CD4-positive, alpha-beta T cell (primary cell): Measurements from ENCODE around the gene PSMC4. TPM values are rescaled to one million over a fixed set of nuclear protein-coding genes. Genes with fewer than 3 reads are reported as not detected.
A peak's percentile ranks its signal among the peaks of the same experiment; 100 is the strongest.

Experiments
- ATAC-seq: fragments of 200-7000 bp; cut with Tn5 transposase; one replicate; pipeline ENCODE4 v1.10.0; 2022; ENCODE audit warnings: mild to moderate bottlenecking; ENCODE audit not compliant: poor library complexity
- CTCF ChIA-PET: fragments of 350-600 bp; sonication (Branson Sonifier 250); formaldehyde crosslinking; loops from one replicate; lab custom pipeline; 2021; ENCODE audit warnings: antibody characterized with exemption, inconsistent platforms; lab: Charles Lee
- POLR2A ChIA-PET: fragments of 350-600 bp; sonication (Branson Sonifier 250); formaldehyde crosslinking; loops from one replicate; lab custom pipeline; 2021; ENCODE audit warnings: antibody characterized with exemption, inconsistent platforms; lab: Charles Lee
- DNase-seq, 14 experiments: peaks; one replicate each; pipeline ENCODE4 v3.0.0-alpha.2; 2013 to 2020; ENCODE audit warnings: mixed read lengths in 2 of 14
- H3K27ac ChIP-seq, 2 donors: one replicate each; pipeline versions ENCODE4 v1.5.1 to v1.7.0; 2013; ENCODE audit warnings: low read length in 2 of 2, low read depth in 1 of 2, mild to moderate bottlenecking in 1 of 2
- H3K27me3 ChIP-seq, 2 experiments: 1 replicate in 1 of 2; 2 replicates in 1 of 2; pipeline versions ENCODE4 v1.6.1 to v1.7.0; 2013; ENCODE audit warnings: low read length in 2 of 2, control low read depth in 1 of 2, mild to moderate bottlenecking in 1 of 2, moderate library complexity in 1 of 2; ENCODE audit not compliant: insufficient read depth in 2 of 2, control insufficient read depth in 1 of 2
- H3K36me3 ChIP-seq: one replicate; pipeline ENCODE4 v1.6.1; 2013; ENCODE audit warnings: low read length, control low read depth; ENCODE audit not compliant: insufficient read depth
- H3K4me1 ChIP-seq: one replicate; pipeline ENCODE4 v1.6.1; 2013; ENCODE audit warnings: low read length, control low read depth; ENCODE audit not compliant: insufficient read depth
- H3K4me3 ChIP-seq: one replicate; pipeline ENCODE4 v1.5.1; 2013; ENCODE audit warnings: mild to moderate bottlenecking, low read length, moderate library complexity
- H3K9me3 ChIP-seq, 2 experiments: 1 replicate in 1 of 2; 2 replicates in 1 of 2; pipeline versions ENCODE4 v1.6.1 to v1.7.0; 2013; ENCODE audit warnings: low read length in 2 of 2, mild to moderate bottlenecking in 2 of 2, control low read depth in 1 of 2, moderate library complexity in 1 of 2; ENCODE audit not compliant: control insufficient read depth in 1 of 2, insufficient read depth in 1 of 2
- H3K27ac Mint-ChIP-seq: one replicate; pipeline ENCODE4 v1.8.0; 2020; ENCODE audit warnings: mixed read lengths
- H3K27me3 Mint-ChIP-seq: one replicate; pipeline ENCODE4 v1.8.0; 2021; ENCODE audit warnings: mixed read lengths
- H3K36me3 Mint-ChIP-seq: one replicate; pipeline ENCODE4 v1.8.0; 2021; ENCODE audit warnings: low read depth, mixed read lengths
- H3K4me1 Mint-ChIP-seq: one replicate; pipeline ENCODE4 v1.8.0; 2021; ENCODE audit warnings: low read depth, mixed read lengths
- H3K4me3 Mint-ChIP-seq: one replicate; pipeline ENCODE4 v1.8.0; 2020; ENCODE audit warnings: mild to moderate bottlenecking, mixed read lengths
- H3K9me3 Mint-ChIP-seq: one replicate; pipeline ENCODE4 v1.8.0; 2020; ENCODE audit warnings: mixed read lengths
- CTCF ChIP-seq: fragments of 200-600 bp; IDR thresholded peaks from one replicate; pipeline ENCODE4 v1.8.0; 2022; ENCODE audit warnings: antibody characterized with exemption, mild to moderate bottlenecking
- intact Hi-C, 2 experiments: fragments of 100-400 bp; cut with DNase I in 1 of 2; cut with micrococcal nuclease in 1 of 2; formaldehyde crosslinking; loops; one replicate each; pipeline versions ENCODE4 v1.15.1 to v1.9.0; 2023 to 2025; cut with DNase I, micrococcal nuclease
- total RNA-seq, 174 experiments: library from RNA in 2 of 174; stranded (reverse) in 2 of 174; gene quantifications; one replicate each; pipeline ENCODE4 v1.2.3 and lab custom pipeline; 2021 to 2026

The PSMC4 gene
- total RNA-seq, 2 experiments from 2014 or later, result 61.3 to 67.4 TPM

- Mint-ChIP-seq H3K36me3 (peaks cover 42% of the 10 kb centered on the region), H3K4me3 (no peak overlapping the region), H3K27ac (peak overlapping the region; percentile 27), H3K9me3 (no peaks in the 10 kb centered on the region), H3K4me1 (peaks cover 46% of the 10 kb centered on the region), H3K27me3 (no peaks in the 10 kb centered on the region)
- DNase-seq (no peak), ATAC-seq (no peak)
- H3K4me3 ChIP-seq, result no peak overlapping the region
- H3K27ac ChIP-seq, result no peak overlapping the region
- ChIA-PET POLR2A (interaction anchor here (0.9 to 1.7 kb wide), 3 partner anchors 9 to 43 kb away, joined by 3 to 6 read pairs (median 4); partner anchors contain the start of gene PSMC4), CTCF (interaction anchor here (2.6 kb wide), 1 partner anchor 43 kb away, joined by 10 read pairs; the partner anchor contains the start of gene PSMC4)
- H3K4me1 ChIP-seq, result peaks cover 11% of the 10 kb centered on the region
- intact Hi-C loops, result no loop called here
- H3K9me3 ChIP-seq, result no peaks in the 10 kb centered on the region
- TF ChIP-seq CTCF, result no peak
- H3K27me3 ChIP-seq, result no peaks in the 10 kb centered on the region
- H3K36me3 ChIP-seq, result peaks cover 2% of the 10 kb centered on the region
These were observed 43.2 kb upstream of the PSMC4 start for GRCh38 chr19:39927524-39928356.

GRCh38 chr19:39928357-39928725 lies 42.6 kb upstream of the PSMC4 start:
- peak overlapping the region; percentile 27 for H3K27ac Mint-ChIP-seq
- no peak for ATAC-seq
- Histone ChIP-seq H3K27me3 (no peaks in the 10 kb centered on the region), H3K4me1 (peaks cover 11% of the 10 kb centered on the region), H3K27ac (no peak overlapping the region), H3K9me3 (no peaks in the 10 kb centered on the region), H3K36me3 (peaks cover 2% of the 10 kb centered on the region), H3K4me3 (no peak overlapping the region)
- no peaks in the 10 kb centered on the region for H3K9me3 Mint-ChIP-seq
- DNase-seq, result no peak
- intact Hi-C loops, result no loop called here
- H3K27me3 Mint-ChIP-seq, result no peaks in the 10 kb centered on the region
- H3K4me1 Mint-ChIP-seq, result peaks cover 46% of the 10 kb centered on the region
- peaks cover 38% of the 10 kb centered on the region for H3K36me3 Mint-ChIP-seq
- TF ChIP-seq CTCF, result no peak
- no peak overlapping the region for H3K4me3 Mint-ChIP-seq
- POLR2A ChIA-PET, result interaction anchor here (0.9 to 1.7 kb wide), 3 partner anchors 9 to 42 kb away, joined by 3 to 6 read pairs (median 4); partner anchors contain the start of gene PSMC4
- CTCF ChIA-PET, result interaction anchor here (2.6 kb wide), 1 partner anchor 42 kb away, joined by 10 read pairs; the partner anchor contains the start of gene PSMC4

- Mint-ChIP-seq H3K27ac (no peak overlapping the region), H3K27me3 (no peaks in the 10 kb centered on the region), H3K9me3 (no peaks in the 10 kb centered on the region), H3K36me3 (peaks cover 31% of the 10 kb centered on the region), H3K4me1 (peaks cover 59% of the 10 kb centered on the region), H3K4me3 (no peak overlapping the region)
- H3K4me1 ChIP-seq, result peaks cover 21% of the 10 kb centered on the region
- no peak overlapping the region for H3K4me3 ChIP-seq
- TF ChIP-seq CTCF, result no peak
- no peaks in the 10 kb centered on the region for H3K27me3 ChIP-seq
- H3K36me3 ChIP-seq, result peaks cover 2% of the 10 kb centered on the region
- CTCF ChIA-PET, result interaction anchor here (0.8 to 2.6 kb wide), 2 partner anchors 11 to 41 kb away, joined by 4 to 10 read pairs; partner anchors contain the start of gene PSMC4
- POLR2A ChIA-PET, result interaction anchor here (0.6 to 1.5 kb wide), 4 partner anchors 12 to 1361 kb away, joined by 3 to 7 read pairs (median 4); no protein-coding TSS in a partner anchor
- DNase-seq, result no peak
- no peaks in the 10 kb centered on the region for H3K9me3 ChIP-seq
- no peak for ATAC-seq
- H3K27ac ChIP-seq, result no peak overlapping the region
- intact Hi-C loops, result loop anchor here in 1 of 2 experiments (5.0 kb wide), 1 partner anchor 38 kb away; no protein-coding TSS in a partner anchor
These were observed 41.2 kb upstream of the PSMC4 start for GRCh38 chr19:39929750-39930149.
